Anterior cingulate cortex (tissue), 58 donors: ENCODE measurements around the gene SPAG5.
"Not testable (repeated sequence)": the region's sequence is repeated elsewhere in the genome, so short reads cannot be mapped to it uniquely, and the experiment has no call there.

Experiments
- DNase-seq, 58 donors: peaks; one replicate each; lab custom pipeline; 2025; lab: John Stamatoyannopoulos, UW

The SPAG5 gene

DNA sequence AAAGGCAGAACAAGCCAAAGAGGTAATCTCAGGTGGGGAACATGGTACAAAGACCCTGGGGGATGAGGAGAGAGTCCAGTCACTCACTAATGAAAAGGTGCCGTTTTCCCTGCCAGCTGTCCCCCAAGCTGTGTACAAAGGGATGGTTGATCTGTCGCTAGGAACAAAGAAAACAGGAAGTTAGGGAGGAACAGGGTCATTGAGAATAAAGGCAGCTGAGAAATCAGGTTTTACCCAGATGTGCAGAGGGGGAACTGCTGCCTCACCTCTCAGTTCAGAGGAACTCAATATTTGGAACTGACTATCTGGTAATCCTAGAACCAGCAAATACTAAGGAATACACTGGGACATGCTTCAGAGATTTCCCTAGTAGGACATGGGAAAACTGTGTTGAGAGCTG, 13.7 kb upstream of the SPAG5 start:
- DNase-seq = no peak

DNA sequence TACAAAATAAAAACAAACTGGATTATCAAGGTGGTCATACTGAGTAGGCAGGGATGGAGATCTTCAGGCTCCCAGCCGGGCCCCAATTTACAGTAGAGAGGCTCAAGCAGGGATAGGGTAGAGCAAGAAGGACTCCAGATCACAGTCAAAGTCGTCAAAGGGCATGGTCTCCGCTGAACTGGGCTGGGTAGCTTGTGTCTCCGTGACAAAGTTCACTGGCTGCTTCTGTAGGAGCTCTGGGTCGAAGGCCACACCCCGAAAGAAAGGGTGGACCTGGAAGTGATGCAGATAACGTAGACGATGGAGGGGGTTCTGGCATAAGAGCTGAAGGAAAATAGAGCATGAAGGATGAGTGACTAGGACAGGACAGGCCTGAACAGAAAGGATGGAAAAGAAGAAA, 11.6 kb upstream of the SPAG5 start:
- no peak for DNase-seq

- DNase-seq = not testable (repeated sequence)
Observed at GRCh38 chr17:28604031-28604430, 5.2 kb upstream of the SPAG5 start.

DNA sequence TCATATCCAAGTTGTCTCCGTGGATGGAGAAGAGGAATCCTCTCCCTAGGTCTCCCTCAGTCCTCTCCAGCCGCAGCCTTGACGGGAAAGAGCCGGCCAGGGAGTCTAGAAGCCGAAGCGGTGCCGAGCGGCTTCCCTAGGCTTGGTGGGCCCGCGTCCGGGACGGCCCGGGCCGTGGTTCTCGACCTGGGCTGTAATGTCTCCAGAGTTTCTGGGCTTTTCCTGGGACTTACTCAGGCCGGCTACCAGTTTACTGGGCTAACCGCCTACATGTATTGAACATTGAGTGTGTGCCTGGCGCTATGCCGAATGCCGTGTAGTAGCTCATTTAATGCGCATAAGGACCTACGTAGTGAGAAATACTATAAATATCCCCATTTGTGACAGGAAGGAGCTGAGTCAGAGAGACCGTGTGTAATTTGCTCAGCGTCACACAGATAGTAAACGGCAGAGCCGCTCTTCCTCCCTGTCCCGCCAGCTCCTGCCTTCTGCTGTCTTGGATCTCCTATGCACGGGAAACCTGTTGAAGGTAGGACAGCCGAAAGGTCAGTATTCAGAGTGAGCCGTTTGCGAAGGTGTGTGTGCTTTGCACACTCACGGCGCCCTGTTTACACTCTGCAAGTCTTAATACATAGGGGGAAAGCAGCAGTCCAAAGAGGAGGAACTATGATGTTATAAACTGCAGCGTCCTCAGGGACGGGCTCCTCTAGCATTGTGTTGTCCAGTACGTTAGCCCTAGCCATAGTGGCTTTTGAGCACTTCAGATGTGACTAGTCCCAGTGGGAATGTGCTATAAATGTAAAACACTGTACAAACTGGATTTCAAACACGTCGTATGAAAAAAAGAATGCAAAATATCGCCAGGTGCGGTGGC, 723 bp upstream of the SPAG5 start:
- DNase-seq = peak in 45 of 58 donors; percentile 25 to 75 (median 44)

DNA sequence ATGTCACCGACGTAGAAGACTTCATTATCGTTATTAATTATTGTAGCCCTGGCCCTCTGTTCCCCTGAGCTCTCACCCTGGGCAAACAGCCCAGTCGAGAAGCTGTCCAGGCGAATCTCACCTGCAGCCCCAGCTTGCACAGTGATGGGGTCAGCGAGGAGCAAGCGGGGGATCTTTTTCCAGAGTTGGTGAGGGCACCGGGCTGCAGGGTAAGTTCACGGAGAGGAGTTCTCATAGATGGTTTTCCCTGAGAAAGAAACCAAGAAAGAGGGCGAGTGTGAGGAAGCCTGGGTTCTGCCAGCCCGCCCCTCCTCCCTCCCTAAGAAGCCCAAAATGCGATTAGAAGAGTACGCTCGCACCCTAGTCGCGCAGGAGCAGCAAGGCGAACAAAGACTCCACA, 436 bp downstream of the SPAG5 start:
- DNase-seq = no peak

GRCh38 chr17:28597606-28598383, 1.0 kb downstream of the SPAG5 start:
- DNase-seq = no peak

DNA sequence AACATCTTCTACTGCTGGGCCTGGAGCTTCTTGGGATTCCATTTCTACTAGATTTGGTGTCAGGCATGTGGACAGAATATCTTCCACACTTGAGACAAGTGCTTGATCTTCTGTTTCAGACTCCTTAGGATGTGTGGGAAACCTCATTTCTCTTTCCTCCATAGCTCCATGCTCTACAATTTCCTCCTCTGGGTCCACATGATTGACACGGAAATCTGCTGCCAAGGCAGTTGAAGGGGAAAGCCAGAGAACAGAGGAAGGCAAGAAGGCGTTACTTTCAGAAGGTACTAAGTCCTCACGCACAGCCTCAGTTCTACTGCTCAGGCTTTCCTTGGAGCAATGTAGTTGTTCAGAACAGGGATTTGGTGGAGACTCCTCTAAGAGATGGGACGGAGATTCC, 6.6 kb downstream of the SPAG5 start:
- no peak for DNase-seq

DNA sequence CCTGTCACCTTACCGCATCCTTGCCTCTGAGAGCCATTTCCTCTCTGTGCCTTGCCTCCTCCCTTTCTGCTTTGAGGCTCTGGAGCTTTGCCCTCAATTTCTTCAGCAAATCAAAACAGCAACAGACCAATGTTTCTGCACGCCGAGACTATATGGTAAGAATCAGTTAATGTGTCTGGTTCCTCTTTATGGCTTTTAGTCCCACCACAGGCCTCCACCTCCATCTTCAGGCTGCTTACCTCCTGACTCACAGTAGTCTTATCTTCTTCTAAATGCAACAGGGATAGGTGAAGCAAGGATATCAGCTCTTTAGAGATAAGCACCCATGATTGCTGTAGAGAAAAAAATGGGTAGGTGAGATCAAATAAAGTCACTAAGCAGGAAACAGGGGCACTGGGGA, 13.0 kb downstream of the SPAG5 start:
- no peak for DNase-seq

DNA sequence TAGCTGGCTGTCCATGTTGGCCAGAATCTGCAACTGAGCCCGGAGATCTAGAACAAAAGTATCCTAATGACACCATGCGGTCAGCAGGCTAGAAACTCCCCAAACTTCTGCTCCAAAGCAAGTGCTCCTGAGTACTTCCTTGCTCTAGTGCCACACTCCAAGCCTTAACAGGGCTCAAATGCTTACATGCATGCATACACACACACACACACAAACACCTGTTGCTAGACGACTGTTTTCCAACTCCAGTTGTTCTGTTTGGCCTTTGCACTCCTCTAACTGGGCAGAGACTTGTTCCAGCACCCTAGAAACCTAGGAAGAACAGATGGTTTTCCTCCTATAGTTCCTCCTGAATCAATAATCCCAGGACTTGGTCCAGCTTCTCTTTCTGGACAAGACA, 14.4 kb downstream of the SPAG5 start:
- no peak for DNase-seq

GRCh38 chr17:28582513-28582912, 16.3 kb downstream of the SPAG5 start:
- no peak for DNase-seq

GRCh38 chr17:28580959-28581358, 17.9 kb downstream of the SPAG5 start:
- no peak for DNase-seq

DNA sequence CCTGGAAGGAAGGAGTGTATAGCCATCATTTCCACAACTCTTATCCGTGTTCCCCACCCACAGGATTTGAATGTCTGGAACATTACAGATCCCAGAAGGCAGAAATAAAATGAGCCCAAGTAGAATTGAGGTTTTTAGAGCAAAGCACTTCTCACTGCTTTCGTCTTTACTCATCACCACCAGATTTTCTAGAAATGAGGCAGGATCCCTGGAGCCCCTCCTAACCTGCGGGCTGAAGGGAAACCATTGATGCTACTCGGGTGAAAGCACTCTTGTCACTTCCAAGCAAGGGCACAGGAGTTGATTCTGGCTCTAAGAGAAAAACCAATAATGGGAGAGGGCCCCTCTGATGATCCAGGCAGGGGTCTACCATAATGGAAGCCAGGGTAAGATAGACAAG, 19.3 kb downstream of the SPAG5 start:
- peak in 1 of 58 donors; percentile 14 for DNase-seq

DNA sequence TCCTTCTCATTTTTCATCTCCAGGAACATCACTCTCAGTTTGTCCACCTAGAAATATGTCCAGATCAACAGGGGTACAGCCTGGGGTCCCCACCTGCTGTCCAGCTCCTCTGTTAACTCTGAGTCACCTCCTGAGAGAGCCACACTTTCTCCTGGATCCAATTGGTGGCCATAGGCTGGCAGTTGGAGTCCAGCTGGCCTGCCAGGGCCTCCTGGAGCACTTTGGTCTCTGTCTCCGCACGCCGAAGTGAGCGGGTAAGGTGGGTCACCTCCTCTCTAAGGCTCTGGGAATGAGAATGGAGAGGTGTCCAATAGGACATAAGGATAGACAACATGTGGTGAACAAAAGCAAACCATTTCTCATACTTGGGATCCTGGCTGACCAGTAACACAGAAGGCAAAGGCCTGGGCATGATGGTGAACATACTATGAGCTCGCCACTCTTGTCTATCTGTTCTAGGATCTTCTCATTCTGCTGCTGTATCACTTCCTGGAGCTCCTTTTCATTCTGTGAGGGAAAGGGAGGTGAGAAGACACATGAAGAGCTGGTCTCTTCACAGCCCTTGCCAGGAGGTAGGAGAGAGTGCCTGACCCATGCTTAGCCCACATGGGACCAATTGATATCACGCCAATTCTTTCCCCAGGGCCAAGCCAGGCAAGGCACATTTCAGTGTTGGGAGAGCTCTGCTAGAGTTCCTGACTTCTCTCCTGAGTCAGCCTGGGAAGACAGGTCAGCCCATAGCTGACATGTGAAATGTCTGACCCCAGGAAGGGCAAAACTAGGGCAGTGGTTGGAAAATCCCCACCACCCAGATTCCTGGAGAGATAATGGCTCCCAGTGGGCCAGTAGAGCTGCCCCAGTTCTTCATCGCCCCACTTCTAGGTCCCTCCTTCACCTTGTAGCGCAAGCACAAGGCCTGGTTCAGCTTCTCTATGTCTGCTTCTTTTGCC, 20.3 kb downstream of the SPAG5 start:
- no peak for DNase-seq

GRCh38 chr17:28577466-28577824, 21.4 kb downstream of the SPAG5 start:
- DNase-seq = no peak

DNA sequence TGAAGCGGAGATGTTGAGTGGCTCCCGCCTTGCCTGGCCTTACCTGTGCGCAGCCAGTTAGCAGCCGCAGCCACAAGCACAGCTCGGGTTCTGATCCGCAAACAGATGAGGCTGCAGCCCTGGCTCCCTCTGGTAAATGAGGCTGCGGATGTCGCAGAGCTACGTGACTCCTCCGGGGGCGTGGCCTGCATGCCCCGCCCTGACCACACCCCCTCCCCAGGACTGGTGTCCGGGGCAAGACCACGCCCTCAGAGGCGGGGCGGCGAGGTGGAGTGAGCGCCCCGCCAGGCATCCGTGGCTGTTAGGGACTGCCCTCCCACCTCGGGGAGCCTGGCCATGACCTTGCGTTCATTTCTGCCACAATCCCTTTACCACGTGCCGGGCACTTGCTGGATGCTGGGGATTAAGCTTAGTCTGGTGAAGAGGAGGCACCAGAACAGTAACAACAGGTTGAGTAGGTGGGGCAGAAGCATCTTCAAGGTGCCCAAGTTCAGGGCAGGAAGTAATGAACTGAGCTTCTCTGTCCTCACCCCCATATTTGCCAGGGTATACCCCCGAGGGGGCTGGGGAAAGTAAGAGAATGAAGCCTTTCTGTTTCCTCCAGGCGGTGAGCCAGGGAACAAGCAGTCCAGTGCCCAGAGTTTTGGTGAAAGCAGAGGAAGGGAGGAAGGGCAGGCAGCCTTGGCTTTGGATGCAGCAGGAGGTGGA, 21.9 kb downstream of the SPAG5 start, which contains the start of gene ALDOC:
ALDOC (minus strand) TSS at position 138 of the 708 bp plus-strand sequence. CDS start 1,363 bp downstream, outside the sequence.
- DNase-seq = peak; percentile 42 to 99 (median 94)

DNA sequence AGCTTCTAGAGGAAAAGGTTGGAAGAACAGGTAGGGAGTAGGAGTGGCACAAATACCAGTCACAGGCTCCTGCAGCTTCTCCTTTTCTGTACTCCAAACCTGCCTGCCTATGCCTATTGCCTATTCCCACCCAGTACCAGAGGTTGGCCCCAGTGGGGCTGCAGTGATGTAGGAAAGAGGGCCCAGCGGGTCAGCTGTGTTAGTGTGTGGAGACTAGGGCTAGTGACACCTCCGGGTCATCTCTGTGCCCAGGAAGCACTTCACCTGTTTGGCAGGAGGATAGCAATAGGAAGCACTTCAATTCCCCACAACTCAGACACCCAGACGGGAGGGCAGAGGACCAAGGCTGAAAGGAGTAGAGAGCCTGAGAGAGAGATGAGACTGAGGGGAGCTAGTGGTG, 22.8 kb downstream of the SPAG5 start:
- DNase-seq = peak in 3 of 58 donors; percentile 7 to 30 (median 12)

DNA sequence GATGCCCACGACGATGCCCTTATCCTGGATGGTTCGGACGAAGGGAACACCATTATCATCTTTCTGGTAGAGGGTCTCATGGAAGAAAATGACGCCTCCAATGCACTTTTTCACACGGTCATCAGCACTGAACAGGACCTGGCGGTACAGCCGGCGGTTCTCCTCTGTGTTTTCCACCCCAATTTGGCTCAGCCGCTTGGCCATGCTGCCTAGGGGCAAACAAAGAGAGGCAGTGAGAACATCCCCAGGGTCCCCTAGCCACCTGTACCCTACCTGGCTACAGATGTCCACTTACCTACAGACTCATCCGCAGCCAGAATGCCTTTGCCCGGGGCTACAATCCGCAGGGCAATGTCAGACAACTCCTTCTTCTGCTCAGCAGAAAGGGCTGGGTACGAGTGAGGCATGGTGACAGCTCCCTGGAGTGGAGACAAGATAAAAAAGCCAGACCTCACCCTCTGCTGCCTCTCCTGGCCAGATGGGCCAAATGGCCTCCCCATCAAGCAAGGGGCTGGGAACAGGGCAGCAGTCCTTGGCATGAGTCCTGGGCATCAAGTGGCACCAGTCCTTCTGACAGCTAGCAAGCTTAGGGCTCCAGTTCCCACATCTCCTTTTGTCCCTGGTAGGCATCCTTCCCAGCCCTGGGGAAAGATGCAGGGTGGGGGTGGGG, 23.6 kb downstream of the SPAG5 start:
- peak in 48 of 58 donors; percentile 12 to 82 (median 53) for DNase-seq

GRCh38 chr17:28574526-28574925, 24.3 kb downstream of the SPAG5 start:
- DNase-seq = peak in 1 of 58 donors; percentile 3

DNA sequence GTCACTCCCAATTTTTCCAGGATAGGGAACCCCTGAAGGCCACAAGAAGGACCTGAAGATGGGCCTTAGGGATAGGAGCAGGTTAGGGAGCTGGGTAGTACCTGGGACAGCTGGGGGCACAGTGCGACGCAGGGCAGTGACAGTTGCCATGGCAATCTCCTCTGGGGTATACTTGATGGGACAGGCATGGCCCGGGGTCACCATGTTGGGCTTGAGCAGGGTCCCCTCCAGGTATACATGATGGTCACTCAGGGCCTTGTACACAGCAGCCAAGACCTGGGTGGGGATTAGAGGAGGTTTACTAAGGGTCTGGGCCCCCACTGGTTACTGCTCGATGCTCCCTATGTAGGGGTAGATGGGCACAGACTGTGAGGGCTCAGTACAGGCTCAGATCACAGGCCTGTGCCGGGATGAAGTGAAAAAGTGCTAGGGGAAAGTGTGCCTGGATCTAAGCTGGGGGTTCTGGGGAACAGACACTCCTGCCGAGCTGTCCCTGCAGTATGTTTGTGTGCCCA, 24.8 kb downstream of the SPAG5 start:
- DNase-seq = no peak
